SU-DHL-6 (cell line): ENCODE measurements around the gene PHRF1.

ENCODE experiments used
- EZH2phosphoT487 ChIP-seq: fragments of 200-600 bp; sonication (generic), shearing (Covaris generic); conservative IDR thresholded peaks from 2 replicates; pipeline ENCODE4 v1.6.1; 2018; ENCODE audit warnings: mild to moderate bottlenecking, antibody characterized with exemption, low read length, moderate library complexity, mixed read lengths
- TF ChIP-seq, protein P1 (sequence below): fragments of 200-600 bp; sonication (generic); IDR thresholded peaks from one replicate; pipeline ENCODE4 v1.5.1; 2017; ENCODE audit warnings: antibody characterized with exemption, mild to moderate bottlenecking, low read length, moderate library complexity; ENCODE audit not compliant: insufficient read depth, poor library complexity, severe bottlenecking

DNA sequence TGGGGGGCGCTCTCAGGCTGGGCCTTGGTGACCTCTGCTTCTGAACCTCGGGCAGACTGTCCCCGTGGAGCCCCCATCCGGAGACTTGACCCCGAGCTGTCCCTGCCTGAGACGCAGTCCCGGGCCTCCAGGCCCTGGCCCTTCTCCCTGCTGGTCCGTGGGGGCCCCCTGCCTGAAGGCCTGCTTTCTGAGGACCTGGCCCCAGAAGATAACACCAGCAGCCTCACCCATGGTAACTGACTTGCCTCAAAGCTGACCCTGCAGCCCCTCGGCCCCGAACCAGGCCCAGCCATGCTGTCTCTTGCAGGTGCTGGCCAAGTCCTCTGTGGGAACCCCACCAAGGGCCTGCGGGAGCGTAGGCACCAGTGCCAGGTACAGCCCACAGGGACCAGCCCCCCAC is 24.7 kb upstream of the PHRF1 start:
- TF ChIP-seq, protein P1, sequence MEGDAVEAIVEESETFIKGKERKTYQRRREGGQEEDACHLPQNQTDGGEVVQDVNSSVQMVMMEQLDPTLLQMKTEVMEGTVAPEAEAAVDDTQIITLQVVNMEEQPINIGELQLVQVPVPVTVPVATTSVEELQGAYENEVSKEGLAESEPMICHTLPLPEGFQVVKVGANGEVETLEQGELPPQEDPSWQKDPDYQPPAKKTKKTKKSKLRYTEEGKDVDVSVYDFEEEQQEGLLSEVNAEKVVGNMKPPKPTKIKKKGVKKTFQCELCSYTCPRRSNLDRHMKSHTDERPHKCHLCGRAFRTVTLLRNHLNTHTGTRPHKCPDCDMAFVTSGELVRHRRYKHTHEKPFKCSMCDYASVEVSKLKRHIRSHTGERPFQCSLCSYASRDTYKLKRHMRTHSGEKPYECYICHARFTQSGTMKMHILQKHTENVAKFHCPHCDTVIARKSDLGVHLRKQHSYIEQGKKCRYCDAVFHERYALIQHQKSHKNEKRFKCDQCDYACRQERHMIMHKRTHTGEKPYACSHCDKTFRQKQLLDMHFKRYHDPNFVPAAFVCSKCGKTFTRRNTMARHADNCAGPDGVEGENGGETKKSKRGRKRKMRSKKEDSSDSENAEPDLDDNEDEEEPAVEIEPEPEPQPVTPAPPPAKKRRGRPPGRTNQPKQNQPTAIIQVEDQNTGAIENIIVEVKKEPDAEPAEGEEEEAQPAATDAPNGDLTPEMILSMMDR, result no peak
- no peak for TF ChIP-seq EZH2phosphoT487
